T-helper 17 cell (primary cell): ENCODE results near the gene COQ8B. TPM values are rescaled to one million over a fixed set of nuclear protein-coding genes. Genes with fewer than 3 reads are reported as not detected.
A peak's percentile ranks its signal among the peaks of the same experiment; 100 is the strongest.

ENCODE experiments used
- ATAC-seq: fragments of 150-1000 bp; cut with Tn5 transposase; 2 replicates; pipeline ENCODE4 v1.10.0; 2021; ENCODE audit warnings: mild to moderate bottlenecking, moderate library complexity
- DNase-seq, 3 donors: peaks; one replicate each; pipeline versions ENCODE4 v3.0.0 to v3.0.0-alpha.2; 2020 to 2021
- H3K9me3 ChIP-seq: one replicate; pipeline ENCODE4 v1.7.0; 2013; ENCODE audit warnings: low read length, mild to moderate bottlenecking; ENCODE audit not compliant: control insufficient read depth, poor library complexity, severe bottlenecking
- H3K27ac Mint-ChIP-seq: one replicate; pipeline ENCODE4 v1.8.0; 2022; ENCODE audit warnings: mild to moderate bottlenecking, moderate library complexity, mixed read lengths
- H3K27me3 Mint-ChIP-seq: one replicate; pipeline ENCODE4 v1.8.0; 2022; ENCODE audit warnings: mixed read lengths
- H3K36me3 Mint-ChIP-seq: one replicate; pipeline ENCODE4 v1.8.0; 2022; ENCODE audit warnings: low read depth, mixed read lengths
- H3K4me1 Mint-ChIP-seq: one replicate; pipeline ENCODE4 v1.8.0; 2022; ENCODE audit warnings: mild to moderate bottlenecking, mixed read lengths
- H3K4me3 Mint-ChIP-seq: one replicate; pipeline ENCODE4 v1.8.0; 2022; ENCODE audit warnings: mild to moderate bottlenecking, moderate library complexity, mixed read lengths
- total RNA-seq, 4 donors: library from RNA in 2 of 4; stranded (reverse) in 2 of 4; gene quantifications; one replicate each; pipeline ENCODE4 v1.2.3 and lab custom pipeline; 2022 to 2026

The COQ8B gene
- total RNA-seq, 2 donors from 2014 or later = 25.1 to 35.6 TPM

GRCh38 chr19:40673397-40673796 is 43.3 kb downstream of the COQ8B start:
- Mint-ChIP-seq H3K36me3 (peaks cover 3% of the 10 kb centered on the region), H3K4me1 (no peaks in the 10 kb centered on the region), H3K4me3 (no peak overlapping the region), H3K27ac (no peak overlapping the region), H3K27me3 (no peaks in the 10 kb centered on the region)
- H3K9me3 ChIP-seq = peaks cover 3% of the 10 kb centered on the region
- no peak for ATAC-seq
- no peak for DNase-seq

- Mint-ChIP-seq H3K36me3 (peaks cover 3% of the 10 kb centered on the region), H3K27me3 (no peaks in the 10 kb centered on the region), H3K27ac (no peak overlapping the region), H3K4me1 (no peaks in the 10 kb centered on the region), H3K4me3 (no peak overlapping the region)
- DNase-seq (no peak), ATAC-seq (no peak)
- H3K9me3 ChIP-seq = peaks cover 3% of the 10 kb centered on the region
Measured at GRCh38 chr19:40672573-40673299, 44.0 kb downstream of the COQ8B start.

GRCh38 chr19:40672038-40672437 is 44.6 kb downstream of the COQ8B start:
- no peak overlapping the region for H3K4me3 Mint-ChIP-seq
- no peak overlapping the region for H3K27ac Mint-ChIP-seq
- ATAC-seq (no peak), DNase-seq (no peak)
- no peaks in the 10 kb centered on the region for H3K4me1 Mint-ChIP-seq
- peaks cover 3% of the 10 kb centered on the region for H3K9me3 ChIP-seq
- H3K36me3 Mint-ChIP-seq = no peaks in the 10 kb centered on the region
- H3K27me3 Mint-ChIP-seq = no peaks in the 10 kb centered on the region

GRCh38 chr19:40671404-40671803 is 45.3 kb downstream of the COQ8B start:
- DNase-seq (no peak), ATAC-seq (no peak)
- H3K27me3 Mint-ChIP-seq = no peaks in the 10 kb centered on the region
- H3K9me3 ChIP-seq = peaks cover 3% of the 10 kb centered on the region
- peaks cover 2% of the 10 kb centered on the region for H3K4me1 Mint-ChIP-seq
- no peak overlapping the region for H3K27ac Mint-ChIP-seq
- H3K36me3 Mint-ChIP-seq = no peaks in the 10 kb centered on the region
- H3K4me3 Mint-ChIP-seq = no peak overlapping the region

GRCh38 chr19:40668991-40669614 is 47.6 kb downstream of the COQ8B start:
- no peak overlapping the region for H3K4me3 Mint-ChIP-seq
- H3K27ac Mint-ChIP-seq = no peak overlapping the region
- H3K9me3 ChIP-seq = peaks cover 3% of the 10 kb centered on the region
- ATAC-seq (no peak), DNase-seq (no peak)
- H3K27me3 Mint-ChIP-seq = no peaks in the 10 kb centered on the region
- no peaks in the 10 kb centered on the region for H3K36me3 Mint-ChIP-seq
- peaks cover 2% of the 10 kb centered on the region for H3K4me1 Mint-ChIP-seq

- H3K9me3 ChIP-seq = peaks cover 3% of the 10 kb centered on the region
- no peak overlapping the region for H3K27ac Mint-ChIP-seq
- H3K4me1 Mint-ChIP-seq = peaks cover 10% of the 10 kb centered on the region
- DNase-seq = no peak
- ATAC-seq = no peak
- no peaks in the 10 kb centered on the region for H3K36me3 Mint-ChIP-seq
- H3K27me3 Mint-ChIP-seq = no peaks in the 10 kb centered on the region
- no peak overlapping the region for H3K4me3 Mint-ChIP-seq
Measured at GRCh38 chr19:40667602-40668001, 49.1 kb downstream of the COQ8B start.

- no peak overlapping the region for H3K4me3 Mint-ChIP-seq
- no peak for ATAC-seq
- no peaks in the 10 kb centered on the region for H3K36me3 Mint-ChIP-seq
- H3K27me3 Mint-ChIP-seq = no peaks in the 10 kb centered on the region
- no peak overlapping the region for H3K27ac Mint-ChIP-seq
- H3K4me1 Mint-ChIP-seq = peaks cover 10% of the 10 kb centered on the region
- DNase-seq = no peak
- H3K9me3 ChIP-seq = peaks cover 3% of the 10 kb centered on the region
Measured at GRCh38 chr19:40666803-40667438, 49.8 kb downstream of the COQ8B start.

- DNase-seq (no peak), ATAC-seq (no peak)
- H3K27me3 Mint-ChIP-seq = peaks cover 6% of the 10 kb centered on the region
- H3K9me3 ChIP-seq = peaks cover 3% of the 10 kb centered on the region
- H3K4me1 Mint-ChIP-seq = peaks cover 10% of the 10 kb centered on the region
- peak overlapping the region; percentile 89 for H3K4me3 Mint-ChIP-seq
- H3K27ac Mint-ChIP-seq = peak overlapping the region; percentile 75
- H3K36me3 Mint-ChIP-seq = no peaks in the 10 kb centered on the region
Measured at GRCh38 chr19:40663695-40664692, 52.7 kb downstream of the COQ8B start.

- peaks cover 10% of the 10 kb centered on the region for H3K4me1 Mint-ChIP-seq
- peak; percentile 92 for ATAC-seq
- peak; percentile 85 to 96 (median 93) for DNase-seq
- peak overlapping the region; percentile 89 for H3K4me3 Mint-ChIP-seq
- H3K36me3 Mint-ChIP-seq = no peaks in the 10 kb centered on the region
- no peaks in the 10 kb centered on the region for H3K9me3 ChIP-seq
- H3K27ac Mint-ChIP-seq = peak overlapping the region; percentile 75
- peaks cover 6% of the 10 kb centered on the region for H3K27me3 Mint-ChIP-seq
Measured at GRCh38 chr19:40662925-40663694, 53.6 kb downstream of the COQ8B start.

GRCh38 chr19:40661616-40662015 is 55.1 kb downstream of the COQ8B start:
- ATAC-seq = no peak
- H3K27ac Mint-ChIP-seq = peak overlapping the region; percentile 60
- H3K36me3 Mint-ChIP-seq = no peaks in the 10 kb centered on the region
- H3K4me1 Mint-ChIP-seq = peaks cover 7% of the 10 kb centered on the region
- peak overlapping the region; percentile 33 for H3K4me3 Mint-ChIP-seq
- H3K9me3 ChIP-seq = no peaks in the 10 kb centered on the region
- DNase-seq = no peak
- H3K27me3 Mint-ChIP-seq = peaks cover 11% of the 10 kb centered on the region

GRCh38 chr19:40659566-40659965 is 57.1 kb downstream of the COQ8B start:
- H3K4me3 Mint-ChIP-seq = no peak overlapping the region
- peaks cover 7% of the 10 kb centered on the region for H3K4me1 Mint-ChIP-seq
- peaks cover 12% of the 10 kb centered on the region for H3K27me3 Mint-ChIP-seq
- ATAC-seq (no peak), DNase-seq (no peak)
- no peak overlapping the region for H3K27ac Mint-ChIP-seq
- H3K9me3 ChIP-seq = no peaks in the 10 kb centered on the region
- H3K36me3 Mint-ChIP-seq = no peaks in the 10 kb centered on the region

GRCh38 chr19:40659116-40659515 is 57.6 kb downstream of the COQ8B start:
- no peak overlapping the region for H3K27ac Mint-ChIP-seq
- peaks cover 7% of the 10 kb centered on the region for H3K4me1 Mint-ChIP-seq
- peaks cover 12% of the 10 kb centered on the region for H3K27me3 Mint-ChIP-seq
- H3K9me3 ChIP-seq = no peaks in the 10 kb centered on the region
- no peaks in the 10 kb centered on the region for H3K36me3 Mint-ChIP-seq
- no peak for DNase-seq
- ATAC-seq = no peak
- H3K4me3 Mint-ChIP-seq = no peak overlapping the region
